Upper lobe of left lung (tissue), 4 donors: ENCODE results near the gene KAT7.

Source experiments
- CTCF ChIP-seq, 6 experiments: fragments of 450-650 bp in 4 of 6; fragments of 200-600 bp in 2 of 6; sonication (generic) in 2 of 6; IDR thresholded peaks; one replicate each; pipeline ENCODE4 v1.5.1; 2016 to 2019; ENCODE audit warnings: antibody characterized with exemption in 6 of 6
- EP300 ChIP-seq, 4 donors: sonication (generic); formaldehyde crosslinking; IDR thresholded peaks; one replicate each; pipeline ENCODE4 v1.5.1; 2017; ENCODE audit warnings: antibody characterized with exemption in 4 of 4, control low read depth in 2 of 4
- POLR2A ChIP-seq, 4 donors: fragments of 450-650 bp; IDR thresholded peaks; one replicate each; pipeline ENCODE4 v1.5.1; 2016 to 2017; ENCODE audit warnings: antibody characterized with exemption in 4 of 4, mild to moderate bottlenecking in 2 of 4
- POLR2AphosphoS5 ChIP-seq, 2 donors: sonication (generic); formaldehyde crosslinking; IDR thresholded peaks; one replicate each; pipeline ENCODE4 v1.5.1; 2017; ENCODE audit warnings: antibody characterized with exemption in 2 of 2

- TF ChIP-seq CTCF (IDR thresholded peaks at IDR 0.05) (no peak), POLR2AphosphoS5 (IDR thresholded peaks at IDR 0.05) (no peak), EP300 (IDR thresholded peaks at IDR 0.05) (no peak), POLR2A (IDR thresholded peaks at IDR 0.05) (no peak)
Measured at GRCh38 chr17:49752508-49752907, 36.0 kb upstream of the KAT7 start.
